Ovary (tissue), 3 donors: ENCODE data around the gene WRNIP1.

Experiments used
- CTCF ChIP-seq, 3 donors: fragments of 450-650 bp in 2 of 3; fragments of 200-600 bp in 1 of 3; IDR thresholded peaks; one replicate each; pipeline versions ENCODE4 v1.5.1 to v1.8.0; 2016 to 2022; ENCODE audit warnings: antibody characterized with exemption in 3 of 3, mild to moderate bottlenecking in 1 of 3
- POLR2A ChIP-seq: fragments of 450-650 bp; IDR thresholded peaks from one replicate; pipeline ENCODE4 v1.6.1; 2017; ENCODE audit warnings: antibody characterized with exemption, mild to moderate bottlenecking, moderate library complexity
- donor health status: DM: no; HTN: no; CAD: no.

- TF ChIP-seq CTCF (IDR thresholded peaks at IDR 0.05) (no peak), POLR2A (no peak)
Observed at GRCh38 chr6:2753743-2754142, 11.4 kb upstream of the WRNIP1 start.
